Breast epithelium (tissue), 4 donors: ENCODE measurements around the gene ADGRG4. TPM values are rescaled to one million over a fixed set of nuclear protein-coding genes. Genes with fewer than 3 reads are reported as not detected.

Source experiments
- DNase-seq, 2 donors: peaks; one replicate each; pipeline ENCODE4 v3.0.0-alpha.2; 2019; ENCODE audit warnings: low spot score in 2 of 2
- H3K27ac ChIP-seq, 2 donors: fragments of 200-600 bp; sonication (generic) in 1 of 2; one replicate each; pipeline ENCODE4 v1.5.1; 2016 to 2019; ENCODE audit warnings: mild to moderate bottlenecking in 1 of 2
- H3K27me3 ChIP-seq, 2 donors: fragments of 200-600 bp; sonication (generic) in 1 of 2; one replicate each; pipeline versions ENCODE4 v1.5.1 to v1.6.0; 2017 to 2019; ENCODE audit warnings: control low read depth in 1 of 2, mild to moderate bottlenecking in 1 of 2
- H3K36me3 ChIP-seq: fragments of 200-600 bp; one replicate; pipeline ENCODE4 v1.5.1; 2019
- H3K4me1 ChIP-seq, 2 donors: fragments of 200-600 bp; sonication (generic); one replicate each; pipeline ENCODE4 v1.5.1; 2016 to 2019; ENCODE audit warnings: control low read depth in 1 of 2
- H3K4me3 ChIP-seq, 3 donors: fragments of 200-600 bp; sonication (generic); 1 replicate in 2 of 3; 2 replicates in 1 of 3; pipeline ENCODE4 v1.5.1; 2016 to 2019; ENCODE audit warnings: mild to moderate bottlenecking in 3 of 3, moderate library complexity in 2 of 3
- H3K9me3 ChIP-seq, 2 donors: fragments of 200-600 bp; sonication (generic) in 1 of 2; one replicate each; pipeline ENCODE4 v1.5.1; 2016 to 2019; ENCODE audit warnings: control low read depth in 1 of 2
- CTCF ChIP-seq, 3 donors: fragments of 450-650 bp; IDR thresholded peaks; one replicate each; pipeline ENCODE4 v1.5.1; 2016 to 2017; ENCODE audit warnings: antibody characterized with exemption in 3 of 3, mild to moderate bottlenecking in 3 of 3, moderate library complexity in 3 of 3
- POLR2A ChIP-seq: fragments of 450-650 bp; IDR thresholded peaks from one replicate; pipeline ENCODE4 v1.6.1; 2016; ENCODE audit warnings: antibody characterized with exemption, mild to moderate bottlenecking, moderate library complexity
- POLR2AphosphoS5 ChIP-seq, 3 donors: sonication (generic); formaldehyde crosslinking; IDR thresholded peaks; one replicate each; pipeline ENCODE4 v1.6.1; 2017; ENCODE audit warnings: antibody characterized with exemption in 3 of 3
- intact Hi-C: fragments of 100-400 bp; cut with DNase I; formaldehyde crosslinking; loops from one replicate; pipeline ENCODE4 v1.15.1; 2023; ENCODE audit warnings: low total_unique reads
- total RNA-seq, 3 donors: library from RNA; depleted of rRNA; stranded (reverse); fragments of >200 nt; gene quantifications; one replicate each; pipeline ENCODE4 v1.1.0, GENCODE V29; 2016

The ADGRG4 gene
- total RNA-seq, 3 donors from 2014 or later: under 0.01 to 0.16 (median under 0.01) TPM

- intact Hi-C loops: no loop called here
- TF ChIP-seq CTCF (IDR thresholded peaks at IDR 0.05) (no peak), POLR2AphosphoS5 (IDR thresholded peaks at IDR 0.05) (no peak), POLR2A (no peak)
- H3K27me3 ChIP-seq: peaks cover 0 to 27% of the 10 kb centered on the region in 2 donors
- H3K36me3 ChIP-seq: no peaks in the 10 kb centered on the region
- no peak for DNase-seq
- peak overlapping the region in 1 of 2 donors; percentile 58 for H3K27ac ChIP-seq
- H3K9me3 ChIP-seq: no peaks in the 10 kb centered on the region
- no peak overlapping the region for H3K4me3 ChIP-seq
- H3K4me1 ChIP-seq: no peaks in the 10 kb centered on the region
Observed at GRCh38 chrX:136259543-136259942, 41.2 kb upstream of the ADGRG4 start.

- intact Hi-C loops: no loop called here
- Histone ChIP-seq H3K27me3 (peaks cover 0 to 23% of the 10 kb centered on the region in 2 donors), H3K36me3 (no peaks in the 10 kb centered on the region), H3K9me3 (no peaks in the 10 kb centered on the region), H3K4me1 (no peaks in the 10 kb centered on the region), H3K27ac (peak overlapping the region in 1 of 2 donors; percentile 51), H3K4me3 (no peak overlapping the region)
- no peak for DNase-seq
- TF ChIP-seq POLR2AphosphoS5 (IDR thresholded peaks at IDR 0.05) (no peak), POLR2A (no peak), CTCF (IDR thresholded peaks at IDR 0.05) (no peak)
Observed at GRCh38 chrX:136260776-136261175, 40.0 kb upstream of the ADGRG4 start.

GRCh38 chrX:136261321-136261720 is 39.4 kb upstream of the ADGRG4 start:
- Histone ChIP-seq H3K27me3 (peaks cover 0 to 20% of the 10 kb centered on the region in 2 donors), H3K36me3 (no peaks in the 10 kb centered on the region), H3K4me3 (no peak overlapping the region), H3K27ac (no peak overlapping the region), H3K9me3 (no peaks in the 10 kb centered on the region), H3K4me1 (no peaks in the 10 kb centered on the region)
- TF ChIP-seq POLR2AphosphoS5 (IDR thresholded peaks at IDR 0.05): no peak
- no peak for TF ChIP-seq POLR2A
- TF ChIP-seq CTCF (IDR thresholded peaks at IDR 0.05): no peak
- no peak for DNase-seq
- intact Hi-C loops: no loop called here

- TF ChIP-seq POLR2AphosphoS5 (IDR thresholded peaks at IDR 0.05) (no peak), CTCF (IDR thresholded peaks at IDR 0.05) (no peak), POLR2A (no peak)
- Histone ChIP-seq H3K4me3 (no peak overlapping the region), H3K4me1 (no peaks in the 10 kb centered on the region), H3K27me3 (peaks cover 0 to 20% of the 10 kb centered on the region in 2 donors), H3K9me3 (no peaks in the 10 kb centered on the region), H3K27ac (peak overlapping the region in 1 of 2 donors; percentile 30), H3K36me3 (no peaks in the 10 kb centered on the region)
- DNase-seq: no peak
- intact Hi-C loops: no loop called here
Observed at GRCh38 chrX:136262243-136262642, 38.5 kb upstream of the ADGRG4 start.

- no peaks in the 10 kb centered on the region for H3K9me3 ChIP-seq
- H3K4me1 ChIP-seq: no peaks in the 10 kb centered on the region
- peaks cover 0 to 20% of the 10 kb centered on the region in 2 donors for H3K27me3 ChIP-seq
- H3K4me3 ChIP-seq: no peak overlapping the region
- intact Hi-C loops: no loop called here
- H3K36me3 ChIP-seq: no peaks in the 10 kb centered on the region
- no peak for DNase-seq
- H3K27ac ChIP-seq: peak overlapping the region in 1 of 2 donors; percentile 30
- no peak for TF ChIP-seq CTCF (IDR thresholded peaks at IDR 0.05)
- TF ChIP-seq POLR2AphosphoS5 (IDR thresholded peaks at IDR 0.05): no peak
- no peak for TF ChIP-seq POLR2A
Observed at GRCh38 chrX:136262812-136263315, 37.9 kb upstream of the ADGRG4 start.
